ENCODE measurements around the gene ATE1.
"Not testable (repeated sequence)": the region's sequence is repeated elsewhere in the genome, so short reads cannot be mapped to it uniquely, and the experiment has no call there.

- TF ChIP-seq CTCF, POLR2A, POLR2AphosphoS5, EP300 (IDR thresholded peaks at IDR 0.05): not testable (repeated sequence)
Observed at GRCh38 chr10:121826773-121827172, 101.1 kb downstream of the ATE1 start.
